Activated naive CD8-positive, alpha-beta T cell treated with anti-CD3 and anti-CD28 coated beads, Interleukin-2, amount 50 U/mL, for 16 hours (primary cell): Measurements from ENCODE around the gene AHRR.
"Not testable (repeated sequence)": the region's sequence is repeated elsewhere in the genome, so short reads cannot be mapped to it uniquely, and the experiment has no call there.

Source experiments
- DNase-seq: peaks from one replicate; pipeline ENCODE4 v3.0.0-alpha.2; 2020; ENCODE audit warnings: low read depth, low spot score

Gene AHRR

GRCh38 chr5:378301-378891, 56.9 kb downstream of the AHRR start:
- DNase-seq: peak; percentile 45

GRCh38 chr5:378976-379742, 57.6 kb downstream of the AHRR start:
- no peak for DNase-seq

- DNase-seq: no peak
Measured at GRCh38 chr5:380701-381309, 59.3 kb downstream of the AHRR start.

GRCh38 chr5:383066-383465, 61.6 kb downstream of the AHRR start:
- no peak for DNase-seq

- DNase-seq: no peak
Measured at GRCh38 chr5:383621-384020, 62.1 kb downstream of the AHRR start.

GRCh38 chr5:384576-384975, 63.1 kb downstream of the AHRR start:
- DNase-seq: not testable (repeated sequence)

- no peak for DNase-seq
Measured at GRCh38 chr5:385321-385720, 63.8 kb downstream of the AHRR start.

GRCh38 chr5:386432-387341, 65.2 kb downstream of the AHRR start:
- DNase-seq: no peak

GRCh38 chr5:387491-388265, 66.2 kb downstream of the AHRR start:
- DNase-seq: no peak

GRCh38 chr5:388266-389196, 67.0 kb downstream of the AHRR start:
- DNase-seq: no peak

- no peak for DNase-seq
Measured at GRCh38 chr5:389197-389821, 67.8 kb downstream of the AHRR start.

- no peak for DNase-seq
Measured at GRCh38 chr5:389891-390622, 68.5 kb downstream of the AHRR start.

- DNase-seq: no peak
Measured at GRCh38 chr5:390623-391491, 69.3 kb downstream of the AHRR start.

GRCh38 chr5:392431-392988, 71.0 kb downstream of the AHRR start:
- peak; percentile 73 for DNase-seq

GRCh38 chr5:393846-394275, 72.3 kb downstream of the AHRR start:
- DNase-seq: no peak

GRCh38 chr5:394671-395155, 73.2 kb downstream of the AHRR start:
- no peak for DNase-seq

- no peak for DNase-seq
Measured at GRCh38 chr5:395156-395920, 73.8 kb downstream of the AHRR start.
